Neural cell (in vitro differentiated cells): ENCODE results near the gene C10orf88.

Experiments
- EP300 ChIP-seq: fragments of 450-650 bp; conservative IDR thresholded peaks from 2 replicates; pipeline ENCODE4 v1.6.1; 2014; ENCODE audit warnings: antibody characterized with exemption, mild to moderate bottlenecking, moderate library complexity; ENCODE audit not compliant: poor library complexity, severe bottlenecking
- EZH2 ChIP-seq: fragments of 200-600, 300-800 bp; shearing (Covaris generic), sonication (generic); IDR thresholded peaks from 2 replicates; pipeline ENCODE4 v1.6.1; 2014; ENCODE audit warnings: antibody characterized with exemption, low read length, borderline replicate concordance, mild to moderate bottlenecking; ENCODE audit not compliant: insufficient read depth, poor library complexity, severe bottlenecking
- POLR2AphosphoS5 ChIP-seq: IDR thresholded peaks from 2 replicates; pipeline ENCODE4 v1.6.1; 2012
- RAD21 ChIP-seq: fragments of 450-650 bp; conservative IDR thresholded peaks from 2 replicates; pipeline ENCODE4 v1.6.1; 2014; ENCODE audit warnings: antibody characterized with exemption, mild to moderate bottlenecking, moderate library complexity
- SMC3 ChIP-seq: fragments of 450-650 bp; conservative IDR thresholded peaks from 2 replicates; pipeline ENCODE4 v1.6.1; 2014; ENCODE audit warnings: antibody characterized with exemption, mild to moderate bottlenecking, moderate library complexity; ENCODE audit not compliant: poor library complexity
- TAF1 ChIP-seq: IDR thresholded peaks from 2 replicates; pipeline ENCODE4 v1.6.1; 2012; ENCODE audit warnings: low read depth
- TF ChIP-seq, protein P1 (sequence below): IDR thresholded peaks from 2 replicates; pipeline ENCODE4 v1.6.1; 2012; ENCODE audit warnings: borderline replicate concordance
- TF ChIP-seq, protein P2 (sequence below): fragments of 450-650 bp; IDR thresholded peaks from 2 replicates; pipeline ENCODE4 v1.5.1; 2014; ENCODE audit warnings: antibody characterized with exemption, mild to moderate bottlenecking, moderate library complexity; ENCODE audit not compliant: poor library complexity, severe bottlenecking

DNA sequence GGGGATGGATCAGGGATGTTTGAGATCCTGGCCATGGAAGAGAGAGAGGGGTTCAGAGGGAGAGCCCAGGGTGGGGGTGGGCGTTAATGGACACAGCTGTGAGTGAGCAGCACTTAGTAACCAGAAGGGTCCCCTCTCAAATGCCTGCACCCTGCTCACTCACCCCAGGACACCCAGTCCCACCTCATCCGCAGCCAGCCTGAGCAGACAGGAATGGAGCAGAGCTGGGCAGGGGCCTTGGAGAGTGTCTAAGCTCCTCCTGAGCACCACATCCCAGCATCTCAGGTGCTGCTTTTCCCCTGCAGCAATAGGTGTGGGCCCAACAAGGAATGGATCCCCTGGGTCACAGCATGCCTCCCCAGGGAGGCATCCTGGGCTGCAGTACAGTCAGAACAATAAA lies 38.3 kb downstream of the C10orf88 start:
- TF ChIP-seq EP300, result no peak
- TF ChIP-seq, protein P1, sequence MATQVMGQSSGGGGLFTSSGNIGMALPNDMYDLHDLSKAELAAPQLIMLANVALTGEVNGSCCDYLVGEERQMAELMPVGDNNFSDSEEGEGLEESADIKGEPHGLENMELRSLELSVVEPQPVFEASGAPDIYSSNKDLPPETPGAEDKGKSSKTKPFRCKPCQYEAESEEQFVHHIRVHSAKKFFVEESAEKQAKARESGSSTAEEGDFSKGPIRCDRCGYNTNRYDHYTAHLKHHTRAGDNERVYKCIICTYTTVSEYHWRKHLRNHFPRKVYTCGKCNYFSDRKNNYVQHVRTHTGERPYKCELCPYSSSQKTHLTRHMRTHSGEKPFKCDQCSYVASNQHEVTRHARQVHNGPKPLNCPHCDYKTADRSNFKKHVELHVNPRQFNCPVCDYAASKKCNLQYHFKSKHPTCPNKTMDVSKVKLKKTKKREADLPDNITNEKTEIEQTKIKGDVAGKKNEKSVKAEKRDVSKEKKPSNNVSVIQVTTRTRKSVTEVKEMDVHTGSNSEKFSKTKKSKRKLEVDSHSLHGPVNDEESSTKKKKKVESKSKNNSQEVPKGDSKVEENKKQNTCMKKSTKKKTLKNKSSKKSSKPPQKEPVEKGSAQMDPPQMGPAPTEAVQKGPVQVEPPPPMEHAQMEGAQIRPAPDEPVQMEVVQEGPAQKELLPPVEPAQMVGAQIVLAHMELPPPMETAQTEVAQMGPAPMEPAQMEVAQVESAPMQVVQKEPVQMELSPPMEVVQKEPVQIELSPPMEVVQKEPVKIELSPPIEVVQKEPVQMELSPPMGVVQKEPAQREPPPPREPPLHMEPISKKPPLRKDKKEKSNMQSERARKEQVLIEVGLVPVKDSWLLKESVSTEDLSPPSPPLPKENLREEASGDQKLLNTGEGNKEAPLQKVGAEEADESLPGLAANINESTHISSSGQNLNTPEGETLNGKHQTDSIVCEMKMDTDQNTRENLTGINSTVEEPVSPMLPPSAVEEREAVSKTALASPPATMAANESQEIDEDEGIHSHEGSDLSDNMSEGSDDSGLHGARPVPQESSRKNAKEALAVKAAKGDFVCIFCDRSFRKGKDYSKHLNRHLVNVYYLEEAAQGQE, result no peak
- TF ChIP-seq, protein P2, sequence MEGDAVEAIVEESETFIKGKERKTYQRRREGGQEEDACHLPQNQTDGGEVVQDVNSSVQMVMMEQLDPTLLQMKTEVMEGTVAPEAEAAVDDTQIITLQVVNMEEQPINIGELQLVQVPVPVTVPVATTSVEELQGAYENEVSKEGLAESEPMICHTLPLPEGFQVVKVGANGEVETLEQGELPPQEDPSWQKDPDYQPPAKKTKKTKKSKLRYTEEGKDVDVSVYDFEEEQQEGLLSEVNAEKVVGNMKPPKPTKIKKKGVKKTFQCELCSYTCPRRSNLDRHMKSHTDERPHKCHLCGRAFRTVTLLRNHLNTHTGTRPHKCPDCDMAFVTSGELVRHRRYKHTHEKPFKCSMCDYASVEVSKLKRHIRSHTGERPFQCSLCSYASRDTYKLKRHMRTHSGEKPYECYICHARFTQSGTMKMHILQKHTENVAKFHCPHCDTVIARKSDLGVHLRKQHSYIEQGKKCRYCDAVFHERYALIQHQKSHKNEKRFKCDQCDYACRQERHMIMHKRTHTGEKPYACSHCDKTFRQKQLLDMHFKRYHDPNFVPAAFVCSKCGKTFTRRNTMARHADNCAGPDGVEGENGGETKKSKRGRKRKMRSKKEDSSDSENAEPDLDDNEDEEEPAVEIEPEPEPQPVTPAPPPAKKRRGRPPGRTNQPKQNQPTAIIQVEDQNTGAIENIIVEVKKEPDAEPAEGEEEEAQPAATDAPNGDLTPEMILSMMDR, result no peak
- no peak for TF ChIP-seq POLR2AphosphoS5
- no peak for TF ChIP-seq SMC3
- TF ChIP-seq EZH2, result no peak
- TF ChIP-seq RAD21, result no peak
- TF ChIP-seq TAF1, result no peak
